ENCODE measurements around the gene ZC3HAV1. TPM values are rescaled to one million over a fixed set of nuclear protein-coding genes. Genes with fewer than 3 reads are reported as not detected.

The ZC3HAV1 gene
- total and polyA plus RNA-seq, 3 experiments from 2014 or later, result 89.9 to 153 (median 92.8) TPM

- Mint-ChIP-seq H3K36me3 (peaks cover 18 to 89% (median 27%) of the 10 kb centered on the region in 3 donors), H3K27ac (peak overlapping the region in 5 of 8 donors; percentile 23 to 76 (median 47)), H3K9me3 (no peaks in the 10 kb centered on the region), H3K4me3 (no peak overlapping the region), H3K27me3 (no peaks in the 10 kb centered on the region), H3K4me1 (peaks cover 14 to 44% (median 28%) of the 10 kb centered on the region in 3 donors)
- H3K27me3 ChIP-seq (ENCODE audit: insufficient read depth, low read length, poor library complexity, severe bottlenecking), result no peaks in the 10 kb centered on the region
- H3K4me3 ChIP-seq (ENCODE audit: low read length), result no peak overlapping the region
- no peak for DNase-seq
- ChIA-PET POLR2A (interaction anchor here (0.7 kb wide), 1 partner anchor 41 kb away, joined by 5 read pairs; no protein-coding TSS in a partner anchor), CTCF (interaction anchor here (0.9 to 2.3 kb wide), 7 partner anchors 9 to 41 kb away, joined by 3 to 10 read pairs (median 4); no protein-coding TSS in a partner anchor)
- no peaks in the 10 kb centered on the region for H3K9me3 ChIP-seq (ENCODE audit: low read length)
- H3K27ac ChIP-seq (ENCODE audit: low read depth, low read length), result no peak overlapping the region
- H3K4me1 ChIP-seq (ENCODE audit: insufficient read depth, low read length), result no peaks in the 10 kb centered on the region
- H3K36me3 ChIP-seq (ENCODE audit: insufficient read depth, low read length), result peaks cover 63% of the 10 kb centered on the region
Measured at GRCh38 chr7:139054101-139054500, 55.4 kb downstream of the ZC3HAV1 start.

- no peak for DNase-seq
- H3K4me1 ChIP-seq (ENCODE audit: insufficient read depth, low read length), result peaks cover under 1% of the 10 kb centered on the region
- Mint-ChIP-seq H3K27me3 (no peaks in the 10 kb centered on the region), H3K36me3 (peaks cover 22 to 91% (median 29%) of the 10 kb centered on the region in 3 donors), H3K9me3 (no peaks in the 10 kb centered on the region), H3K4me3 (no peak overlapping the region), H3K27ac (peak overlapping the region in 1 of 8 donors; percentile 58), H3K4me1 (peaks cover 15 to 47% (median 37%) of the 10 kb centered on the region in 3 donors)
- ChIA-PET POLR2A (interaction anchor here (0.7 kb wide), 1 partner anchor 42 kb away, joined by 4 read pairs; no protein-coding TSS in a partner anchor), CTCF (interaction anchor here (1.6 to 4.1 kb wide), 2 partner anchors 21 to 23 kb away, joined by 3 to 19 read pairs; no protein-coding TSS in a partner anchor)
- no peak overlapping the region for H3K27ac ChIP-seq (ENCODE audit: low read depth, low read length)
- H3K27me3 ChIP-seq (ENCODE audit: insufficient read depth, low read length, poor library complexity, severe bottlenecking), result no peaks in the 10 kb centered on the region
- peaks cover 55% of the 10 kb centered on the region for H3K36me3 ChIP-seq (ENCODE audit: insufficient read depth, low read length)
- H3K9me3 ChIP-seq (ENCODE audit: low read length), result no peaks in the 10 kb centered on the region
- no peak overlapping the region for H3K4me3 ChIP-seq (ENCODE audit: low read length)
Measured at GRCh38 chr7:139051655-139052054, 57.9 kb downstream of the ZC3HAV1 start.

- no peak overlapping the region for H3K27ac ChIP-seq (ENCODE audit: low read depth, low read length)
- Mint-ChIP-seq H3K27ac (peak overlapping the region in 2 of 8 donors; percentile 50 to 60), H3K4me1 (peaks cover 32 to 56% (median 54%) of the 10 kb centered on the region in 3 donors), H3K36me3 (peaks cover 34 to 90% (median 39%) of the 10 kb centered on the region in 3 donors), H3K27me3 (no peaks in the 10 kb centered on the region), H3K9me3 (no peaks in the 10 kb centered on the region), H3K4me3 (no peak overlapping the region)
- ChIA-PET POLR2A (interaction anchor here (0.6 kb wide), 1 partner anchor 13 kb away, joined by 14 read pairs; no protein-coding TSS in a partner anchor), CTCF (interaction anchor here (1.3 to 4.1 kb wide), 2 partner anchors 25 to 33 kb away, joined by 5 to 19 read pairs; no protein-coding TSS in a partner anchor)
- no peak for DNase-seq
- no peaks in the 10 kb centered on the region for H3K27me3 ChIP-seq (ENCODE audit: insufficient read depth, low read length, poor library complexity, severe bottlenecking)
- no peak overlapping the region for H3K4me3 ChIP-seq (ENCODE audit: low read length)
- H3K36me3 ChIP-seq (ENCODE audit: insufficient read depth, low read length), result peaks cover 52% of the 10 kb centered on the region
- peaks cover 18% of the 10 kb centered on the region for H3K4me1 ChIP-seq (ENCODE audit: insufficient read depth, low read length)
- no peaks in the 10 kb centered on the region for H3K9me3 ChIP-seq (ENCODE audit: low read length)
Measured at GRCh38 chr7:139049936-139050335, 59.6 kb downstream of the ZC3HAV1 start.

GRCh38 chr7:139049111-139049510 lies 60.4 kb downstream of the ZC3HAV1 start:
- Histone ChIP-seq H3K36me3 (ENCODE audit: insufficient read depth, low read length) (peaks cover 45% of the 10 kb centered on the region), H3K9me3 (ENCODE audit: low read length) (no peaks in the 10 kb centered on the region), H3K4me3 (ENCODE audit: low read length) (no peak overlapping the region), H3K27me3 (ENCODE audit: insufficient read depth, low read length, poor library complexity, severe bottlenecking) (no peaks in the 10 kb centered on the region), H3K4me1 (ENCODE audit: insufficient read depth, low read length) (peaks cover 26% of the 10 kb centered on the region), H3K27ac (ENCODE audit: low read depth, low read length) (no peak overlapping the region)
- CTCF ChIA-PET, result interaction anchor here (4.1 kb wide), 1 partner anchor 26 kb away, joined by 19 read pairs; no protein-coding TSS in a partner anchor
- no peaks in the 10 kb centered on the region for H3K27me3 Mint-ChIP-seq
- peak overlapping the region in 6 of 8 donors; percentile 0 to 60 (median 4) for H3K27ac Mint-ChIP-seq
- POLR2A ChIA-PET, result no interaction called here
- H3K36me3 Mint-ChIP-seq, result peaks cover 33 to 84% (median 40%) of the 10 kb centered on the region in 3 donors
- H3K4me3 Mint-ChIP-seq, result peak overlapping the region in 1 of 7 donors; percentile 73
- DNase-seq, result no peak
- no peaks in the 10 kb centered on the region for H3K9me3 Mint-ChIP-seq
- H3K4me1 Mint-ChIP-seq, result peaks cover 40 to 65% (median 62%) of the 10 kb centered on the region in 3 donors

- Histone ChIP-seq H3K27ac (ENCODE audit: low read depth, low read length) (no peak overlapping the region), H3K4me3 (ENCODE audit: low read length) (no peak overlapping the region), H3K9me3 (ENCODE audit: low read length) (no peaks in the 10 kb centered on the region), H3K4me1 (ENCODE audit: insufficient read depth, low read length) (peaks cover 37% of the 10 kb centered on the region), H3K36me3 (ENCODE audit: insufficient read depth, low read length) (peaks cover 36% of the 10 kb centered on the region), H3K27me3 (ENCODE audit: insufficient read depth, low read length, poor library complexity, severe bottlenecking) (no peaks in the 10 kb centered on the region)
- ChIA-PET POLR2A (interaction anchor here (0.5 to 0.9 kb wide), 2 partner anchors 47 to 172 kb away, joined by 3 to 6 read pairs; no protein-coding TSS in a partner anchor), CTCF (interaction anchor here (4.1 kb wide), 1 partner anchor 27 kb away, joined by 19 read pairs; no protein-coding TSS in a partner anchor)
- Mint-ChIP-seq H3K4me3 (no peak overlapping the region), H3K9me3 (no peaks in the 10 kb centered on the region), H3K36me3 (peaks cover 24 to 82% (median 36%) of the 10 kb centered on the region in 3 donors), H3K27me3 (no peaks in the 10 kb centered on the region), H3K27ac (peak overlapping the region in 3 of 8 donors; percentile 50 to 68 (median 56)), H3K4me1 (peaks cover 51 to 70% (median 67%) of the 10 kb centered on the region in 3 donors)
- DNase-seq, result no peak
Measured at GRCh38 chr7:139047970-139048369, 61.5 kb downstream of the ZC3HAV1 start.

- H3K4me1 ChIP-seq (ENCODE audit: insufficient read depth, low read length), result peaks cover 44% of the 10 kb centered on the region
- no peaks in the 10 kb centered on the region for H3K9me3 Mint-ChIP-seq
- no peaks in the 10 kb centered on the region for H3K27me3 Mint-ChIP-seq
- peaks cover 24 to 71% (median 33%) of the 10 kb centered on the region in 3 donors for H3K36me3 Mint-ChIP-seq
- H3K27ac ChIP-seq (ENCODE audit: low read depth, low read length), result no peak overlapping the region
- H3K4me3 ChIP-seq (ENCODE audit: low read length), result no peak overlapping the region
- H3K27me3 ChIP-seq (ENCODE audit: insufficient read depth, low read length, poor library complexity, severe bottlenecking), result no peaks in the 10 kb centered on the region
- CTCF ChIA-PET, result interaction anchor here (0.8 to 4.0 kb wide), 5 partner anchors 11 to 31 kb away, joined by 3 to 26 read pairs (median 4); partner anchors contain the start of gene ZC3HAV1L
- no peaks in the 10 kb centered on the region for H3K9me3 ChIP-seq (ENCODE audit: low read length)
- peak overlapping the region; percentile 13 to 97 (median 57) for H3K27ac Mint-ChIP-seq
- peaks cover 62 to 80% (median 78%) of the 10 kb centered on the region in 3 donors for H3K4me1 Mint-ChIP-seq
- H3K36me3 ChIP-seq (ENCODE audit: insufficient read depth, low read length), result peaks cover 30% of the 10 kb centered on the region
- no peak for DNase-seq
- POLR2A ChIA-PET, result interaction anchor here (0.6 to 1.0 kb wide), 2 partner anchors 24 to 162 kb away, joined by 3 read pairs; no protein-coding TSS in a partner anchor
- H3K4me3 Mint-ChIP-seq, result peak overlapping the region in 5 of 7 donors; percentile 2 to 52 (median 27)
Measured at GRCh38 chr7:139046143-139046542, 63.4 kb downstream of the ZC3HAV1 start.

GRCh38 chr7:139044813-139045794 lies 64.4 kb downstream of the ZC3HAV1 start:
- no peaks in the 10 kb centered on the region for H3K9me3 Mint-ChIP-seq
- peak in 2 of 5 donors; percentile 24 to 40 for DNase-seq
- peak overlapping the region; percentile 41 for H3K27ac ChIP-seq (ENCODE audit: low read depth, low read length)

More at GRCh38 chr7:139044813-139045794, 64.4 kb downstream of the ZC3HAV1 start:
- Histone ChIP-seq H3K4me1 (ENCODE audit: insufficient read depth, low read length) (peaks cover 46% of the 10 kb centered on the region), H3K27me3 (ENCODE audit: insufficient read depth, low read length, poor library complexity, severe bottlenecking) (no peaks in the 10 kb centered on the region), H3K36me3 (ENCODE audit: insufficient read depth, low read length) (peaks cover 30% of the 10 kb centered on the region), H3K4me3 (ENCODE audit: low read length) (peak overlapping the region; percentile 13), H3K9me3 (ENCODE audit: low read length) (no peaks in the 10 kb centered on the region)
- Mint-ChIP-seq H3K27me3 (no peaks in the 10 kb centered on the region), H3K4me3 (peak overlapping the region; percentile 1 to 68 (median 58)), H3K27ac (peak overlapping the region; percentile 12 to 97 (median 78)), H3K36me3 (peaks cover 24 to 60% (median 31%) of the 10 kb centered on the region in 3 donors), H3K4me1 (peaks cover 65 to 84% (median 80%) of the 10 kb centered on the region in 3 donors)
- CTCF ChIA-PET, result interaction anchor here (0.9 to 4.0 kb wide), 5 partner anchors 9 to 50 kb away, joined by 3 to 26 read pairs (median 3); partner anchors contain the start of gene ZC3HAV1L
- POLR2A ChIA-PET, result interaction anchor here (1.0 to 1.1 kb wide), 2 partner anchors 13 to 23 kb away, joined by 3 read pairs; no protein-coding TSS in a partner anchor

Data from CD8-positive, alpha-beta memory T cell (primary cell).